ENCODE results near the gene HDAC3.

DNA sequence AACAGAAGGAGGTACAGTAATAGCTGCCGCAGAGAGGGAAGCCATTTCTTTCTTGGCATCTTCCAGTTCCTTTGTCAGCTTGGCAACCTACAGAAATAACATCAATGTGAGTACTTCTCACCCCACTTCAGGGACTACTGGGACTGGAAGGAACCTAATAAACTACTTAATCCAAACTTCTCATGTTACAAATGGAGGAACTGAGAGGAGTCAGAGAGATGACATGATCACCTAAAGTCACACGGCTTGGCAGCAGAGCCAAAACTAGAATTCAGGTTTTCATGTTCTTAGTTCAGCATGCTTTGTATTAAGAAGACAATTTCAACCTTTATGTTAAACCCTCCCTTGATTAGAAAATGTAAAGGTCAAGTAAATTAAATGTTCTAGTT, 62.5 kb downstream of the HDAC3 start:
- TF ChIP-seq, protein P1, sequence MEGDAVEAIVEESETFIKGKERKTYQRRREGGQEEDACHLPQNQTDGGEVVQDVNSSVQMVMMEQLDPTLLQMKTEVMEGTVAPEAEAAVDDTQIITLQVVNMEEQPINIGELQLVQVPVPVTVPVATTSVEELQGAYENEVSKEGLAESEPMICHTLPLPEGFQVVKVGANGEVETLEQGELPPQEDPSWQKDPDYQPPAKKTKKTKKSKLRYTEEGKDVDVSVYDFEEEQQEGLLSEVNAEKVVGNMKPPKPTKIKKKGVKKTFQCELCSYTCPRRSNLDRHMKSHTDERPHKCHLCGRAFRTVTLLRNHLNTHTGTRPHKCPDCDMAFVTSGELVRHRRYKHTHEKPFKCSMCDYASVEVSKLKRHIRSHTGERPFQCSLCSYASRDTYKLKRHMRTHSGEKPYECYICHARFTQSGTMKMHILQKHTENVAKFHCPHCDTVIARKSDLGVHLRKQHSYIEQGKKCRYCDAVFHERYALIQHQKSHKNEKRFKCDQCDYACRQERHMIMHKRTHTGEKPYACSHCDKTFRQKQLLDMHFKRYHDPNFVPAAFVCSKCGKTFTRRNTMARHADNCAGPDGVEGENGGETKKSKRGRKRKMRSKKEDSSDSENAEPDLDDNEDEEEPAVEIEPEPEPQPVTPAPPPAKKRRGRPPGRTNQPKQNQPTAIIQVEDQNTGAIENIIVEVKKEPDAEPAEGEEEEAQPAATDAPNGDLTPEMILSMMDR (IDR thresholded peaks at IDR 0.05 in 2 of 3, conservative IDR thresholded peaks at IDR 0.05 in 1 of 3; ENCODE audit: borderline replicate concordance in 1 of 3, insufficient read depth in 1 of 3, low read depth in 2 of 3, low read length in 2 of 3), result no peak
- no peak for TF ChIP-seq POLR2A (IDR thresholded peaks at IDR 0.05; ENCODE audit: borderline replicate concordance, extremely low read depth, insufficient read depth, insufficient read length)
- TF ChIP-seq POLR2AphosphoS5 (IDR thresholded peaks at IDR 0.05; ENCODE audit: low read depth, low read length), result no peak
